Endothelial cell of umbilical vein (primary cell): ENCODE data around the gene OR14A16.

Experiments
- EZH2 ChIP-seq: IDR thresholded peaks from 2 replicates; pipeline ENCODE4 v1.6.1; 2012; ENCODE audit warnings: borderline replicate concordance, low read depth, mild to moderate bottlenecking, moderate library complexity, low read length, inconsistent platforms; ENCODE audit not compliant: severe bottlenecking
- GATA2 ChIP-seq: IDR thresholded peaks from 2 replicates; pipeline ENCODE4 v1.7.0; 2011; ENCODE audit warnings: low read depth, mild to moderate bottlenecking, moderate library complexity, mixed read lengths, low read length; ENCODE audit not compliant: insufficient read length, insufficient read depth
- MYC ChIP-seq: IDR thresholded peaks from one replicate; pipeline ENCODE4 v1.6.1; 2011; ENCODE audit warnings: mild to moderate bottlenecking, low read depth, low read length
- POLR2A ChIP-seq: IDR thresholded peaks from 2 replicates; pipeline ENCODE4 v1.6.1; 2012; ENCODE audit warnings: low read depth, mild to moderate bottlenecking, control low read depth, low read length
- TF ChIP-seq, protein P1 (sequence below), 2 donors: IDR thresholded peaks; 1 replicate in 1 of 2; 2 replicates in 1 of 2; pipeline ENCODE4 v1.5.1; 2011; ENCODE audit warnings: low read length in 2 of 2, mild to moderate bottlenecking in 2 of 2, moderate library complexity in 2 of 2, control low read depth in 1 of 2, inconsistent platforms in 1 of 2, low read depth in 1 of 2; ENCODE audit not compliant: insufficient read depth in 1 of 2; ENCODE audit errors: extremely low read depth in 1 of 2

GRCh38 chr1:247857985-247858619 lies 34.2 kb upstream of the OR14A16 start:
- TF ChIP-seq, protein P1, sequence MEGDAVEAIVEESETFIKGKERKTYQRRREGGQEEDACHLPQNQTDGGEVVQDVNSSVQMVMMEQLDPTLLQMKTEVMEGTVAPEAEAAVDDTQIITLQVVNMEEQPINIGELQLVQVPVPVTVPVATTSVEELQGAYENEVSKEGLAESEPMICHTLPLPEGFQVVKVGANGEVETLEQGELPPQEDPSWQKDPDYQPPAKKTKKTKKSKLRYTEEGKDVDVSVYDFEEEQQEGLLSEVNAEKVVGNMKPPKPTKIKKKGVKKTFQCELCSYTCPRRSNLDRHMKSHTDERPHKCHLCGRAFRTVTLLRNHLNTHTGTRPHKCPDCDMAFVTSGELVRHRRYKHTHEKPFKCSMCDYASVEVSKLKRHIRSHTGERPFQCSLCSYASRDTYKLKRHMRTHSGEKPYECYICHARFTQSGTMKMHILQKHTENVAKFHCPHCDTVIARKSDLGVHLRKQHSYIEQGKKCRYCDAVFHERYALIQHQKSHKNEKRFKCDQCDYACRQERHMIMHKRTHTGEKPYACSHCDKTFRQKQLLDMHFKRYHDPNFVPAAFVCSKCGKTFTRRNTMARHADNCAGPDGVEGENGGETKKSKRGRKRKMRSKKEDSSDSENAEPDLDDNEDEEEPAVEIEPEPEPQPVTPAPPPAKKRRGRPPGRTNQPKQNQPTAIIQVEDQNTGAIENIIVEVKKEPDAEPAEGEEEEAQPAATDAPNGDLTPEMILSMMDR (IDR thresholded peaks at IDR 0.05; ENCODE audit: extremely low read depth in 1 of 2, insufficient read depth in 1 of 2, low read depth in 1 of 2, low read length in 2 of 2) = no peak
- TF ChIP-seq POLR2A = no peak
- no peak for TF ChIP-seq GATA2
- no peak for TF ChIP-seq EZH2
- no peak for TF ChIP-seq MYC
